GM12878 (cell line): ENCODE results near the gene MCUB. TPM values are rescaled to one million over a fixed set of nuclear protein-coding genes. Genes with fewer than 3 reads are reported as not detected.

Source experiments
- ATAC-seq: fragments of 200-7000 bp; cut with Tn5 transposase; 3 replicates; pipeline ENCODE4 v1.9.1; 2020; ENCODE audit warnings: mild to moderate bottlenecking, moderate library complexity
- BruUV-seq: library from RNA; stranded (reverse); fragments of 400-500 nt; replicated peaks from 2 replicates; lab custom pipeline; 2021; lab: Mats Ljungman, UMichigan
- CTCF ChIA-PET: fragments of 300-600 bp; sonication (Branson Sonifier 250); formaldehyde crosslinking; extraction: SDS; loops from one replicate; lab custom pipeline; 2021; ENCODE audit warnings: inconsistent platforms; lab: Yijun Ruan, JAX
- POLR2A ChIA-PET: fragments of 350-600 bp; formaldehyde crosslinking; extraction: SDS; loops from one replicate; lab custom pipeline; 2021; ENCODE audit warnings: inconsistent platforms; lab: Charles Lee
- RAD21 ChIA-PET: fragments of 300-600 bp; sonication (Branson Sonifier 250); formaldehyde crosslinking; loops from one replicate; lab custom pipeline; 2023; ENCODE audit warnings: antibody characterized with exemption; ENCODE audit not compliant: unreplicated experiment; lab: Charles Lee
- SMC1A ChIA-PET: fragments of 300-600 bp; sonication (Branson Sonifier 250); formaldehyde crosslinking; loops from one replicate; lab custom pipeline; 2023; ENCODE audit not compliant: unreplicated experiment, uncharacterized antibody; lab: Charles Lee
- DNase-seq: peaks from one replicate; pipeline ENCODE4 v3.0.0-alpha.2; 2011; ENCODE audit warnings: low read depth, low spot score
- FAIRE-seq: peaks from 3 replicates; lab custom pipeline; 2011; peaks lifted over from hg19 to GRCh38; lab: Jason Lieb, UNC
- H2AFZ ChIP-seq: 2 replicates; pipeline ENCODE4 v1.6.0; 2011; ENCODE audit warnings: low read depth, low read length, control low read depth; ENCODE audit not compliant: control insufficient read depth
- H3K27ac ChIP-seq: 2 replicates; pipeline ENCODE4 v1.5.1; 2011; ENCODE audit warnings: control low read depth; ENCODE audit not compliant: control insufficient read depth, insufficient read depth
- H3K27me3 ChIP-seq, 2 experiments: replicated peaks in 1 of 2; 2 replicates each; pipeline versions ENCODE4 v1.6.0 to v1.6.1; 2011; ENCODE audit warnings: low read length in 1 of 2; ENCODE audit not compliant: control insufficient read depth in 2 of 2, insufficient read depth in 2 of 2
- H3K36me3 ChIP-seq, 2 experiments: 2 replicates each; pipeline ENCODE4 v1.5.1; 2011; ENCODE audit warnings: low read length in 1 of 2; ENCODE audit not compliant: control insufficient read depth in 2 of 2, insufficient read depth in 2 of 2
- H3K4me1 ChIP-seq: 2 replicates; pipeline ENCODE4 v1.6.1; 2011; ENCODE audit warnings: mild to moderate bottlenecking, low read length, moderate library complexity, mixed read lengths; ENCODE audit not compliant: control insufficient read depth, insufficient read depth
- H3K4me2 ChIP-seq: 2 replicates; pipeline ENCODE4 v1.6.0; 2011; ENCODE audit warnings: control low read depth; ENCODE audit not compliant: control insufficient read depth, insufficient read depth
- H3K4me3 ChIP-seq: fragments of 200-600 bp; sonication (generic); 2 replicates; pipeline ENCODE4 v1.5.1; 2016
- H3K79me2 ChIP-seq: 2 replicates; pipeline ENCODE4 v1.6.0; 2011; ENCODE audit warnings: low read length; ENCODE audit not compliant: control insufficient read depth, insufficient read depth
- H3K9ac ChIP-seq: 2 replicates; pipeline ENCODE4 v1.8.0; 2011; ENCODE audit warnings: low read length, control low read depth, mixed read lengths; ENCODE audit not compliant: control insufficient read depth, insufficient read depth
- H3K9me3 ChIP-seq: replicated peaks from 3 replicates; pipeline ENCODE4 v1.5.1; 2011; ENCODE audit warnings: mild to moderate bottlenecking, low read length; ENCODE audit not compliant: control insufficient read depth, insufficient read depth
- H4K20me1 ChIP-seq: 2 replicates; pipeline ENCODE4 v1.6.0; 2011; ENCODE audit not compliant: control insufficient read depth, insufficient read depth
- NFYA ChIP-seq: IDR thresholded peaks from 2 replicates; pipeline ENCODE4 v1.6.1; 2011; ENCODE audit warnings: low read depth, mild to moderate bottlenecking, low read length, improper control_type of control experiment, borderline replicate concordance
- PKNOX1 ChIP-seq: fragments of 450-650 bp; IDR thresholded peaks from 2 replicates; pipeline ENCODE4 v1.6.1; 2016; ENCODE audit warnings: mild to moderate bottlenecking
- RBBP5 ChIP-seq: fragments of 200-600 bp; sonication (generic); conservative IDR thresholded peaks from 2 replicates; pipeline ENCODE4 v1.6.1; 2016
- REST ChIP-seq: IDR thresholded peaks from 2 replicates; pipeline ENCODE4 v1.6.1; 2012; ENCODE audit warnings: mild to moderate bottlenecking, low read depth, low read length
- RFX5 ChIP-seq: IDR thresholded peaks from 2 replicates; pipeline ENCODE4 v1.6.1; 2011; ENCODE audit warnings: low read depth, low read length, improper control_type of control experiment
- SIN3A ChIP-seq: IDR thresholded peaks from 2 replicates; pipeline ENCODE4 v1.6.1; 2012; ENCODE audit warnings: low read depth, low read length, improper control_type of control experiment
- SMAD1 ChIP-seq: fragments of 450-650 bp; IDR thresholded peaks from 2 replicates; pipeline ENCODE4 v1.6.1; 2018; ENCODE audit warnings: mild to moderate bottlenecking, low read depth; ENCODE audit not compliant: partially characterized antibody
- TAF1 ChIP-seq: IDR thresholded peaks from 2 replicates; pipeline ENCODE4 v1.6.1; 2011; ENCODE audit warnings: mild to moderate bottlenecking, low read depth, low read length, borderline replicate concordance
- TBL1XR1 ChIP-seq: IDR thresholded peaks from 2 replicates; pipeline ENCODE4 v1.6.1; 2012; ENCODE audit warnings: low read depth, low read length, improper control_type of control experiment
- WRNIP1 ChIP-seq: IDR thresholded peaks from 2 replicates; pipeline ENCODE4 v1.6.1; 2011; ENCODE audit warnings: low read depth, low read length, improper control_type of control experiment, borderline replicate concordance
- ZBTB11 ChIP-seq: fragments of 450-650 bp; formaldehyde crosslinking; IDR thresholded peaks from 2 replicates; pipeline ENCODE4 v1.5.0; 2022; ENCODE audit warnings: mild to moderate bottlenecking, missing genetic modification characterization
- WGBS: methylation state at CpG from one replicate; pipeline ENCODE4 v1.1.6; 2016; ENCODE audit warnings: low lambda C conversion rate; ENCODE audit not compliant: insufficient replicate concordance, insufficient coverage; ENCODE audit errors: missing lambda C conversion rate; 5-methylcytosine and 5-hydroxymethylcytosine counted together
- in situ Hi-C: fragments of 300-500 bp; cut with MboI; formaldehyde crosslinking; loops from 9 replicates; pipeline ENCODE4 v1.14.3; 2018; ENCODE audit warnings: mixed read lengths
- intact Hi-C: fragments of 100-400 bp; cut with micrococcal nuclease; formaldehyde crosslinking; loops from one replicate; pipeline ENCODE4 v1.14.2; 2022; ENCODE audit not compliant: unreplicated experiment
- polyA plus RNA-seq, 11 experiments: library from polyadenylated mRNA; depleted of rRNA in 4 of 11; unstranded in 6 of 11; stranded (reverse) in 5 of 11; fragments of >200 nt; fragmentation: Nextera tagmentation in 4 of 11; fragmentation: Illumina TruSeq in 1 of 11; extraction: Ambion mirVana in 4 of 11; extraction: Trizol in 1 of 11; gene quantifications; 1 replicate in 1 of 11; 2 replicates in 10 of 11; pipeline versions ENCODE4 v1.2.1 to v1.2.3, GENCODE V29; 2011 to 2016; ENCODE audit warnings: inconsistent platforms in 2 of 11, missing spikeins in 2 of 11, low read depth in 1 of 11
- total RNA-seq, 4 experiments: library from RNA; depleted of rRNA in 3 of 4; stranded (reverse); fragments of >200 nt in 3 of 4; fragmentation: Illumina TruSeq in 1 of 4; extraction: Trizol in 1 of 4; gene quantifications; 2 replicates each; pipeline versions ENCODE4 v1.2.1 to v1.2.3, GENCODE V29; 2013 to 2021
- TF ChIP-seq, protein P1 (sequence below): fragments of 450-650 bp; IDR thresholded peaks from 2 replicates; pipeline ENCODE4 v1.6.1; 2017; ENCODE audit warnings: mild to moderate bottlenecking
- TF ChIP-seq, protein P2 (sequence below): IDR thresholded peaks from 2 replicates; pipeline ENCODE4 v1.6.1; 2012; ENCODE audit warnings: low read length, inconsistent platforms

MCUB gene
- total and polyA plus RNA-seq, 10 of the 15 experiments (the other 5 are each of a cell fraction or from before 2014, with no cell fraction given) = 4.7 to 63.7 (median 39.4) TPM

DNA sequence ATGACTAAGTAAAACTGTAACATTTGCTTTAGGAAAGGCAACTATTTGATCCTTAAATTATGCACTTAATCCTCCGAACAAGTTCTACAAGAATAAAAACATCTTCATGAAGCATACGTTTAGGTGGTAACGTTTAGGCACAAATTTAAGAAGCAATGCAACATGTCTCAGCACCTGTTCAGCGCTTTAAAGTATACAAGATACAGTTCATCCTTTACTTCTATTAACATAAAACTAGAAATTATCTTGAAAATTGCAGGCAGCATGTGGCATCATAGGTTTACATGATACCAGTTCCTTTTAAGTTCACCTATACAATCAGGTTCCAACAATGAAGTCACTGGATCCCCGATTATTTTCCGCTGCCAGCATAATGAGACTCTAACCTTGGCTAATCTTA is 168.3 kb downstream of the MCUB start:
- H3K9ac ChIP-seq = no peak overlapping the region
- H3K4me2 ChIP-seq = no peak overlapping the region
- no peak for DNase-seq
- H3K27ac ChIP-seq = no peak overlapping the region
- no TSS peak for BruUV-seq
- H3K9me3 ChIP-seq = no peaks in the 10 kb centered on the region
- ChIA-PET POLR2A (interaction anchor here (0.5 kb wide), 1 partner anchor 470 kb away, joined by 7 read pairs; the partner anchor contains the start of gene ELOVL6), RAD21 (no interaction called here), SMC1A (interaction anchor here (0.6 to 1.2 kb wide), 3 partner anchors 22 to 169 kb away, joined by 3 to 6 read pairs (median 3); partner anchors contain the start of gene CASP6), CTCF (interaction anchor here (1.0 kb wide), 1 partner anchor 165 kb away, joined by 3 read pairs; no protein-coding TSS in a partner anchor)
- H3K36me3 ChIP-seq = no peaks in the 10 kb centered on the region
- no peak for ATAC-seq
- no peak overlapping the region; the same call in 1 of the 2 replicates for H3K4me3 ChIP-seq
- no peaks in the 10 kb centered on the region for H4K20me1 ChIP-seq
- in situ Hi-C loops (no loop called here), intact Hi-C loops (no loop called here)
- no peak for FAIRE-seq
- WGBS = 87% methylated on average over 6 of the region's 6 CpGs
- peaks cover 5% of the 10 kb centered on the region for H3K79me2 ChIP-seq
- H3K4me1 ChIP-seq = no peaks in the 10 kb centered on the region; the same call in 1 of the 2 replicates
- H2AFZ ChIP-seq = no peak overlapping the region
- no peaks in the 10 kb centered on the region for H3K27me3 ChIP-seq
- TF ChIP-seq RFX5 (no peak), SIN3A (no peak), ZBTB11 (CRISPR knock-in tag) (no peak), SMAD1 (no peak), RBBP5 (no peak), NFYA (no peak), PKNOX1 (no peak), WRNIP1 (no peak), TAF1 (no peak), REST (no peak), TBL1XR1 (no peak)
- TF ChIP-seq, protein P1, sequence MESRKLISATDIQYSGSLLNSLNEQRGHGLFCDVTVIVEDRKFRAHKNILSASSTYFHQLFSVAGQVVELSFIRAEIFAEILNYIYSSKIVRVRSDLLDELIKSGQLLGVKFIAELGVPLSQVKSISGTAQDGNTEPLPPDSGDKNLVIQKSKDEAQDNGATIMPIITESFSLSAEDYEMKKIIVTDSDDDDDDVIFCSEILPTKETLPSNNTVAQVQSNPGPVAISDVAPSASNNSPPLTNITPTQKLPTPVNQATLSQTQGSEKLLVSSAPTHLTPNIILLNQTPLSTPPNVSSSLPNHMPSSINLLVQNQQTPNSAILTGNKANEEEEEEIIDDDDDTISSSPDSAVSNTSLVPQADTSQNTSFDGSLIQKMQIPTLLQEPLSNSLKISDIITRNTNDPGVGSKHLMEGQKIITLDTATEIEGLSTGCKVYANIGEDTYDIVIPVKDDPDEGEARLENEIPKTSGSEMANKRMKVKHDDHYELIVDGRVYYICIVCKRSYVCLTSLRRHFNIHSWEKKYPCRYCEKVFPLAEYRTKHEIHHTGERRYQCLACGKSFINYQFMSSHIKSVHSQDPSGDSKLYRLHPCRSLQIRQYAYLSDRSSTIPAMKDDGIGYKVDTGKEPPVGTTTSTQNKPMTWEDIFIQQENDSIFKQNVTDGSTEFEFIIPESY = no peak
- TF ChIP-seq, protein P2, sequence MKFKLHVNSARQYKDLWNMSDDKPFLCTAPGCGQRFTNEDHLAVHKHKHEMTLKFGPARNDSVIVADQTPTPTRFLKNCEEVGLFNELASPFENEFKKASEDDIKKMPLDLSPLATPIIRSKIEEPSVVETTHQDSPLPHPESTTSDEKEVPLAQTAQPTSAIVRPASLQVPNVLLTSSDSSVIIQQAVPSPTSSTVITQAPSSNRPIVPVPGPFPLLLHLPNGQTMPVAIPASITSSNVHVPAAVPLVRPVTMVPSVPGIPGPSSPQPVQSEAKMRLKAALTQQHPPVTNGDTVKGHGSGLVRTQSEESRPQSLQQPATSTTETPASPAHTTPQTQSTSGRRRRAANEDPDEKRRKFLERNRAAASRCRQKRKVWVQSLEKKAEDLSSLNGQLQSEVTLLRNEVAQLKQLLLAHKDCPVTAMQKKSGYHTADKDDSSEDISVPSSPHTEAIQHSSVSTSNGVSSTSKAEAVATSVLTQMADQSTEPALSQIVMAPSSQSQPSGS = no peak
